Hematopoietic multipotent progenitor cell treated with erythropoietin and hydrocortisone succinate and interleukin-3 and kit ligand, for 15 days (in vitro differentiated cells): ENCODE measurements around the gene EPHA5.

ENCODE experiments used
- DNase-seq: peaks from one replicate; pipeline ENCODE4 v3.0.0-alpha.2; 2015; ENCODE audit warnings: low spot score

The EPHA5 gene

DNA sequence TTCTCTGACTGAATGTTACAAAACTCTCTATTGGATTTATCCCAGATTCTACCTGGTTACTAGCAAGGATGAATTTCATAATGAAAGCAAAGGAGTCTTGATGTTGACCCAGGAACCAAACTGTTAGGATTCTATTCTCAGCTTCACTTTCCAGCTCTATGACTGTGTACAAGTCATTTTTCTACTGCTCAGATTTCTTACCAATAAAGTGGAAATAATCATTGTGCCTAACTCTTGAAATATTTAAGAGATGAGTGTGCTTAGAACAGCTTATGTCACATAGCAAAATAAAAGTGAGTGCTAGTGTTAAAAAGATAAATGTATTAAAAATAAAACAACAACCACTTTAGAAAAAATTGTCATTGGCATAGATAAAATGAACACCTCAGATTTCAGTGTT lies 45.6 kb downstream of the EPHA5 start:
- DNase-seq: no peak

DNA sequence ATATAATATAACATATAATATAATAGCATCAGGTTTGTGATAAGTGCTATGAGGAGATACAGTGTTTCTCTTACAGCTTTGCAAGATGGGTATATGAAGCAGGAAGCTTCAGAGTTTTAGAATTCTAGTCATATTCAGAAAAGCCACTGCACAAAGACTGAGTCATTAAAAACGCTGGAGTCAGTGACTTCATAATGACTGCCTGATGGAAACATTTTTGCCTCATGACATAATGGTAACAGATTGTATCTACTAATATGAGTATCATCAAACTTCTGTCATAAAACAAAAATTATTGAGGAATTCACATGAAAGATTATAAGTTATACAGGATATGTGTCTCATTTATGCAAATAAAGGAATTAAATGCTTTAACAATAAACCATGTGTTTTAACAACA lies 46.8 kb downstream of the EPHA5 start:
- no peak for DNase-seq

DNA sequence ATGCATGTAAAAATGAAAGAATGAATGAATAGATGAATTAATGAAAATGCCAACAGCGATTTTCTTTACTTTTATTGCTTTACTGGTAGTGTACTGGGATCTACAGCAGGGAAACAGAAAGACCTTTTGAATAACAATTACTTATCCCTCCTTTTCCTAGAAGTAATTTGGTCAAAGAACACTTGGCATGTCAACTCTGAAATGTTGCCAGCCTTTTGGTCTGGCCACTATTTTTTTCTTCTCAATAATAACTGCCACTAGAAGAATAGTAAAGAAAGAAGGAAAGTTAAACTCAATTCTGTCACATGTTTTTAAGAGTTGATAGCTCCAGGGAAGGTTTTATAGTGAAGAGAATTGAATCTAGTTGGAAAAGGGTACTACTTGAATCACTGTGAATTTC lies 52.9 kb downstream of the EPHA5 start:
- DNase-seq: no peak

DNA sequence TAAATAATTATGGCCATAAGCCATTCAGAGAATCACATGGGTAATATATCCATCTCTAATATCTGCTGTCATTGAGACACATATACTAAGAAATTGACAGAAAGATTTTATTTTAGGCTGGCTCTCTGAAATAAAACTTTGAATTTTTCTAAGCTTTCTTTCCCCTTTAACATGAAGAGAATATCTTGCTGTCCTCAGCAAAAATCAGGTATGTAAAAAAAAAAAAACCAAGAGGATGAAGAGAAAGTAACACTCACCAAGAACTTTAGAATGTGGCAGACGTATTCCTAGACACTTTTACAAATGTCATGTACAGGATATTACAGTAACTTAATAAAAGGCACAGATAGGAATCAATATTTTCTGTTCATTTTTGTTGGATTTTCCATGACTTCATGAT lies 65.8 kb downstream of the EPHA5 start:
- DNase-seq: no peak

DNA sequence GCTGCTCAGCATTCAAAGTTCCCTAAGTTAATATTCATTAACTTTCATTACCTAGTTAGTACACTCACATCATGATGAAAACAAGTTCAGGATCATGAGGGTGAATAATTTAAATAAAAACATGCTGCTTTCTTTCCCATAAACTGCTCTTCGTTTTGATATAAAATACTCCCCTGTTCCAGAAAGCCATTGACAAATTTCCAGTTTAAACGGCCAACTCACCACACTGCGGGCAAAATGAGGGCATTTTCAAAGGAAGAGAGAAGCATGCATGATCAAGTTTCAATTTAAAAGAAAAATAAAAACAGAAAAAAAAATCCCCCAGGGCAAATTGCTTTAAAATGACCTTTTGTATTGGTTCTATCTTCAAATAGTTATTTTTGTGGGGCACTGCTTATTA lies 69.6 kb downstream of the EPHA5 start:
- DNase-seq: no peak

DNA sequence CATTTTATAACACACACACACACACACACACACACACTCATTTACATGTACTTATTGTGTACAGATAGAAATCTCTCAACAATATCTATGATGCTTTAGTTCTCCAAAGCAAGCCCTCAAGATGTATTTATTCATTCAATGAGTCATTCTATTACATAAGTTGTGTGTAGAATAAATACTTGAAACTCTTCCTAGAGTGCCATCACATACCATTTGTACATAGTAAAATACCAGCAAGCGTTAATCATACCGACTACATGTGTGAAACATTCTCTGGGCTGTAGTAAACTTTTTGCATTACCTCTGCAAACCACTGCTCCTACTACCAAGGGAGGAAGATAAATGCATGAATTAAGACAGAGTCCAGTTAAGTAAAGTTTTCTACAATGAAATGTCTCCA lies 70.9 kb downstream of the EPHA5 start:
- DNase-seq: no peak

DNA sequence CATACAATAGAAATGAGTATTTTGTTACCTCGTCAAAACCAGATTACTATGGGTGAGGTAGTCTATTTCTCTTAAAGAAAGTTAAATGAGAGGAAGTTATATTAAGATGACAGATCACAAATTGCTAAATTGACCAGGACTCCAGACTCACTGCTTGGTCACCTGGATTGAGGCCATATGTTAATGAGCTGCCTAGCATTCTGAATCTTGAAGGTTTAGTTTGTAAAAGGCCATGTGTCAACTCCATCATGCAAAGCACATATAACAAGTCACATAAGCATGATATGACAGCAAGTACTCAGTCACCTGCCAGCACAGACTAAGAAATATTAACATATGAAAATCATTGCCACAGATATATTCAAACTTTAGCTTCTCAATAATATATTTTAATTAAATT lies 72.6 kb downstream of the EPHA5 start:
- DNase-seq: no peak

DNA sequence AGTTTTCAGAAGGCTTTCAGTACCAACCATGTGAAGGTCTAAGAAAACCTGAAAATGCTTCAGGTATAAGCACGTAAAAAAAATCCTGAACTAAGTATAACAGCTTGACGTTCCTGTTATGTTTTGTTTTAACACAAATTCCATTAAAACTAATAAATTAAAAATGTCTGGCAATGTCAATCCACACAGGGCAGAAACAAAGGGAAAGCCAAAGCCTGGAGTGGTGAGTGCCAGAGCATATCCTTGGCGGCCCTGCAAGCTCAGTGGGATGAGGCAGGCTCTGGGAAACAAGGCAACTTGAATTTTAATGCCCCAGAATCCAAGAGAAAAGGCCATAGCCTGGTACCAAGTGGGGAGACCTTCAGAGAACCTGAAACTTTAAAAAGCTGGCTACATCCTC lies 78.2 kb downstream of the EPHA5 start:
- DNase-seq: no peak

DNA sequence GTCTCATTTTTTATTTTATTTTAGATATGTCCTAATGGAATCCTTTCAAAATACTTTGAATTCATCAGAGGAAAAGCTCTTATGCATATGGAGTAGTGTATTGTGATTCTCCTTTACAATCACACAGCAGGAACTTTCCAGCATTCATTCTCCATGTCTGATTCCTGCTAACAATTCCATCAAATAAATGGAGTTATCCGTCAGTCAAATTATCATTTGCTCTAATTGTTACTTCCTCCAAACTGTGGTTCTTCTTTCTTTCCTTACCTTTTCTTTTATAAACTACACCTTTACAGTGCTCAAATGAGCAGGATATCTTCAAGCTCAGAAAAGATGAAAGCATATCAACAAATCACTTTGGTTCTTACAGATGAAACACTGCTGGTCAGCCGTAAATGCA lies 80.4 kb downstream of the EPHA5 start:
- no peak for DNase-seq

DNA sequence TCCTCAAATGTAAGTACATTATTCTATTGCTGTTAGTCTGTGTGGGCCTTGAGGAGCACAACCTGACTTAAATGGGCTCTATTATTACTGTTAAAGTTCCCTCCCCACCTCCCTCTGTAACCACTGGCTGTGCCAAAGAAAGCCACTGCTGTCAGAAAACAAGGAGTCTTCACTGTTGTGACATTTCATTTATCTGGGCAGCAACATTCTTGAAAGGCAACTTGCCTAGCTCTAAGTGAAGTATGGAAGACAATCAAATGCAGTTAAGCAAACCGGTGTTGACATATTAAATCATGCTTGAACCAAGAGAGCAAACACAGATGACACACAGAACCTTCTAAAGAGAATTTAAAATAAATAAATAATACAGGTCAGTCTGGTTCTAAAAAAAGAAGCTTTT lies 81.0 kb downstream of the EPHA5 start:
- DNase-seq: no peak

DNA sequence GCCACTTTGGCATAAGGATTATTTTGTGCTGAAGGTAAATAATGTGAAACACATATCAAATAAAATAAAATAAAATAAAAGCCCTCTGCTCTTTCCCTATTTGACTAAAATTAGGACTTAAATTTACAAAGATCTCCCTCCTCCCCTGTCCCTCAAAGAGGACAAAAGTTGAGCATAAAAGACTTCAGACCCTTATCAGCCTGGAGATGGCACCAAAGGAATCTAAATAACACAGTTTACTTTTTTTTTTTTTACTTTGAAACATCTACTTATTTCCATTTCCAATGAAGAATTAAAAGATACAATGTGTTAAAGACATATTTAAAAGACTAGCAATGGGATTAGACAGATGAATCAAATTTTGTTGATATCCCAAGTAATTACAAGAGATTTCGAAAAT lies 89.7 kb downstream of the EPHA5 start:
- no peak for DNase-seq

DNA sequence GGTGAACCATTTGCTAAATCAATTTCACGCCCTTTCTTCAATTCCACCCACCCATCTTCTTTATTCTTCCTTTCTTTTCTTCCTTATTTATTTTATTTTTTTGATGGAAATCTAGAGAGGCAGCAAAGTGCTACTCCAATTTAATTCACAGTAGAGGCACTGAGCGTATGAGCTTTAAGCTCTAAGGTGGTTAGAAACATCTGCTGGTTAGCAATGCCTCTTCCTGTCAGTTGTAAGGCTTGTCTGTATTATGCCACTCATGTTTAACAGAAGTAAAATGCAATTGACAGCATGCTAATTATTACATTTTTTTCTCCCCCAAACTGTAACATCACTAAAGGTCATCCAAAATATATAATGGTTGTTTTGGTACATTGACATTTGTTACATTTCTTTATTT lies 103.8 kb downstream of the EPHA5 start:
- no peak for DNase-seq

DNA sequence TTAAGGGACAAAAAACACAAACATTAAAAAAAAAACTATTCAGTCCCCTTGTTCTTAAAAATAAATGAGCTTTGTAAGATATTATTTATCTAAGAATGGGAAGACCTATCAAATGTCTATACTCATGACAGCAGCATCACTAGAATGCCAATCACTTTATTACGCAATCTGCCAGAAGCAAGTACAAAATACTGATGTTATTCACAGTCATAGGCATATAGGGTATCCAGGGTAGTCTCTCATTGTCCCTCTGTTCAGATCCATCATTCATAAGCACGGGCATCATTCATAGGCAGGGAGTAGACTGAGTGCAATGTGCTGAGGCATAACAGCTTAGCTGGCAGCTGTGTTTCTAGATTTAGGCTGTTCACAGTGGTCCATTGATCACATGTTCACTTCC lies 109.1 kb downstream of the EPHA5 start:
- no peak for DNase-seq

DNA sequence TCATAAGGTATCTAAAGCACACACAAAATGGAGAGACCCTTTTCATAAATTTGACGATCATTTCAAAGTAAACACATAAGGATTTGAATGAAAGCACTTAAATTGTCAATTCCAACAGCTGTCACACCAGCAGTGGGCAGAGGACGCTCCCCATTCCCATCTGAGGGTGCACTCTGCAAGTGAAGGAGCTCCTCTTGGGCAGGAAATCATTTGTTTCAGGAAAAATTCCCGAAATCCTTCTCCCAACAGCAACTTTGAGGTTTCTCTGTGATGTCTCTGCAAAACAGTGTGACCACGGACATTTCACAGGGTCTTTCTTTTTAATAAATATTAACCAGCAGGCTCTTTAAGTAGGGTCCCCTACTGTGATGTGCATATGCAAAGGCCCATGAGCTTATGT lies 111.0 kb downstream of the EPHA5 start:
- DNase-seq: no peak

DNA sequence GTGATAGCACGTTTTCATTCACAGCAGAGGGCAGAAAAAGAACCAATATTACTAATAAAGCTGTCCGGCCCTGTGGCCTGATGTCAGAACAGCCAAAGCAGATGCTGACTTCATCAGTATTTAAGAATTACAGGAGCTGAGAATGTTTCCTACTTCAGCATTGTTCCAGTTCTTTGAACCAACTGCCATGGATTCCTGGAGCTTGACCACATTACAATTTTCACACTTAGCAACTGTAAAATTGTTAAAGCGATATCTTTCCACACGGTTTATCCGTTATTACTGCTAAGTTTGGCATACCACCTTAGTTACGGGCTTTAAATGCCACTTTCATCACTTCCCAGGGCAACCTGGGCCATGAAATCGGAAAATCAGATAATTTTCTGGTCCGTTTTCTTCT lies 118.2 kb downstream of the EPHA5 start:
- no peak for DNase-seq

DNA sequence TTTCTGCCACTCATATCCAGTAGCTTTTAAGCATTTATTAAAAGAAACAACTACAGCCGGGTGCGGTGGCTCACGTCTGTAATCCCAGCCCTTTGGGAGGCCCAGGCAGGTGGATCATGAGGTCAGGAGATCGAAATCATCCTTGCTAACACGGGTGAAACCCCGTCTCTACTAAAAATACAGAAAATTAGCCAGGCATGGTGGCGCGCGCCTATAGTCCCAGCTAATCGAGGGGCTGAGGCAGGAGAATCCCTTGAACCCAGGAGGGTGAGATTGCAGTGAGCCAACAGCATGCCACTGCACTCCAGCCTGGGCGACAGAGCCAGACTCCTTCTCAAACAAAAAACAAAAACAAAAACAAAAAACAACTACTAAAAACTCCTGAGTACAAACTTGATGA lies 119.8 kb downstream of the EPHA5 start:
- no peak for DNase-seq

DNA sequence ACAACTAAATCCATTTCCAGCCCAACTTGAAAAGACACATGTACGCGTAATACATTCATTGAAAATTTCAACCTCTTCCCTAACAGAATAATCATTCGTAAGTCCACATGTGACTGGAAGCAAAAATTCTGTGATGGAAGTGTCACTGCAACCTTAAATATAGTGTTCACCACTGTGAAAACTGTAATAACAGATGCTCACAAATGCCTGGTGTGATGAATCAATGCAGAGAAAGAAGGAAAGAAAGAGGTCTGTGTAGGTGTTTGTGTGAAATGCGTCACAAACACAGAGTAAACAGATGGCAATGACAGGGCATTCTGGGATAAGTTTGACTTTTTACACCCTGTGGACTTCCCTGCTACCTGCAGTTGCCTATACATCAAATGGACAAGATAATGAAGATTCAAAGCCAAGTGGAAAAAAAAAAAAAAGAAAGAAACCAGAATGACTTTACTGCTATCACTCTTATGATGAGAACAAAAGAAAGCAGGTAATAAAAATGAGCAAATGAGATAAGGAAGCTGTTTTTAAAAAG lies 123.3 kb downstream of the EPHA5 start:
- DNase-seq: no peak

DNA sequence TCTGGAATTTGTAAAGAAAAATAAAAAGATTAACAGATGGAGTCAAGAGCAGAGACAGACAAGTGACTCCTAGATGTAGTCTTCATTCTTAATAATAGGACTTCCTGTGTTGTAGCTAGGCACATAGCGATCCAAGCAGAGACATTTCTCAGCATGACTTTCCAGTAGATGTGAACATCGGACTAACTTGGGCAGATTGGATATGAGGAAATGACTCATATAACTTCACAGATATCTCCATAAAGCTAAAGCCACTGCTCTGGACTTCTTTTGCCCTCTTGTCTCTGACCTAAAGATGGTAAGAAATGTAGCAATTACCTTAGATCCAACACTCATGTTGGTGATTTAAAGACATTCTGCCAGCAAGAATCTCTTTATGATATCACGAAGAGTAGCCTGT lies 131.7 kb downstream of the EPHA5 start:
- DNase-seq: no peak

DNA sequence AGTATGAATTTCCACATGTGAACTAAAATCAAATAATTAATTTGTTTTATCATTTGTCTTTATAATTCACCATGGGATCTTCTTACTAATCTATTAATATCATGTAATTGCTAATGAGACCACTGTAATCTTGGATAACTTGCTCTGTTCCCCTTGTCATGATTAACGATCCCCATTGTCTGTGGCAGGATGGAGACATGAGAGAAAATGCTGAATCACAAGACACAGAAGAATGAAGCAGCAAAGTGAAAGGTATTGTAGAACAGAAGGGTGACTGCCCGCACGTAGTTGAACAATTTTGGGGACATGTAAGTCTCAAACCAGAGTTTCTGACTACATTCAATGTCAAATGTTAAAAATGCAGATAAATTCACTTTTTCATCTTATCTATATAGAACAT lies 135.2 kb downstream of the EPHA5 start:
- DNase-seq: no peak

DNA sequence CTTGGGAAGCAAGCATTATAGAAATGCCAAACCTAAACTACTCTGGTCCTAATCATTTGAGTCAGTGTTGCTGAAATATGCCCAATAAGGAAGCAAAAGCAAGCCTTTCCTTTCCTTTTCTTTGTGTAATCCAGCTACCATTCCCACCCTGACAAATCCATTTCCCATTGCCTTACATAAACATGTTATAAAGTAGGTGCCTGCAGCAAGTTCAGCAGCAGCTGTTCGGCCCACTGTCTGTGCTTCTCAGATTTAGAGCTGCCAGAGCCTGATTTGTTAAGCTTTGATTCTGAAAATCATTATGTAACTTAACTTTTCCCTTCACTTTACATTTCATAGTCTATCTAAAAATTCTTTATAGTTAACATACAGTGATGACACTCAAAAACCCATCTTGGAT lies 148.6 kb downstream of the EPHA5 start:
- DNase-seq: no peak

DNA sequence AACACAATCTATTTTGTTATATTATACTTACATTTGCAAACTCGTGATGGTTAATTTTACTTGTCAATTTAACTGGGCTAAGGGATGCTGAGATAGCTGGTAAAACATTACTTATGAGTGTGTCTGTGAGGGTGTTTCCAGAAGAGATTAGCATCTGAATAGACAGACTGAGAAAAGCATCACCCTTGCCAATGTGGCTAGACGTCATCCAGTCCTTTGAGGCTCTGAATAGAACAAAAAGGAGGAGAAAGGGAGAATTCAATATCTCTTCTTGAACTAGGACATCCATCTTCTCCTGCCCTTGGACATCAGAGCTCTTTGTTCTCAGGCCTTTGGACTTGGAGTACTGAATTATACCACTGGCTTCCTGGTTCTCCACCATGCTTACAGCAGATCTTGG lies 154.6 kb downstream of the EPHA5 start:
- DNase-seq: no peak

DNA sequence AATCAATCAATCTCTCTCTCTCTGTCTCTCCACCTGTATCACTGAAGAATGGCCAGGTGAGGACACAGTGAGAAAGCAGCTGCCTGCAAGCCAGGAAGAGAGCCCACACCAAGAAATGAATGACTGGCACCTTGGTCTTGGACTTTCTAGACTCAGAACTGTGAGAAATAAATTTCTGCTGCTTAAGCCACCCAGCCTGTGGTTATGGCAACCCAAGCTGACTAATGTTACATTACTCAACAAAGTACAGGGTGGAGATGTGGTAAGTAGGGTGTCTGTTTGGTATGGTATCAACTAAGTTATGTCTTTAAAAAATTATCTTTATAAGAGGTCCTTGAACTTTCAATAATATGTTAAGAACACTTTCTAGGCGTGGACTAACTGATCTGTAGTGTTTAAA lies 159.3 kb downstream of the EPHA5 start:
- no peak for DNase-seq

DNA sequence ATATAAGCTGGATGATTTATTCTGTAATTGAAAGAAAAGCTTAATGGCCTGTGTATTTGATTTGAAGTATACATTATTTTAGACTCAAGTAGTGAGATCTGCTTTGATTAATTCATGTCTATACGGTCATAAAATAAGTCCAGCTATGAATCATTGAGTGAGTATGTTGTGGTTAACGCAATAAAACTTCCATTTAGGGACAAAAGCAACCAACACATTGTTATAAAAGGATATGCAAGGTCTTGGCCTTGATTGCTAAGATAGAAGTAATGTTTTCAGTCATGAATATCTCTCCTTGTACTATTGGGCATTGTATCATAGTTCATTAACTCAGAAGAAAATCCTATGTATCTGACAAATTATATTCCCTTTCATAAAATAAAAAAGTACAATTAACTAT lies 162.1 kb downstream of the EPHA5 start:
- no peak for DNase-seq

DNA sequence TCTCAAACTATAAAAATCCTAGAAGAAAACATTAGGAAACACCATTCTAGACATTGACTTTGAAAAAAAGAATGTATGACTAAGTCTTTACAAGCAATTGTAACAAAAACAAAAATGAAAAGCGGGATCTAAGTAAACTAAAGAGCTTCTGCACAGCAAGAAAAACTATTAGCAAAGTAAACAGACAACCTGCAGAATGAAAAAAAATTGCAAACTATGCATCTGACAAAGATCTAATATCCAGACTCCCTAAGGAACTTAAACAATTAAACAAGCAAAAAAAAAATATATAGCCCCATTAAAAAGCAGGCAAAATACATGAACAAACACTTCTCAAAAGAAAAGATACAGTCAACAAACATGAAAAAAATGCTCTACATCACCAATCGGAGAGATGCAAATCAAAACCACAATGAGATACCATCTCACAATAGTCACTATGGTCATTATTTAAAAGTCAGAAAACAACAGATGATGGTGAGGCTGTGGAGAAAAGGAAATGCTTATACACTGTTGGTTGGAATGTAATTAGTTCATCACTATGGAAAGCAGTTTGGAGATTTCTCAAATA lies 168.1 kb downstream of the EPHA5 start:
- DNase-seq: no peak

DNA sequence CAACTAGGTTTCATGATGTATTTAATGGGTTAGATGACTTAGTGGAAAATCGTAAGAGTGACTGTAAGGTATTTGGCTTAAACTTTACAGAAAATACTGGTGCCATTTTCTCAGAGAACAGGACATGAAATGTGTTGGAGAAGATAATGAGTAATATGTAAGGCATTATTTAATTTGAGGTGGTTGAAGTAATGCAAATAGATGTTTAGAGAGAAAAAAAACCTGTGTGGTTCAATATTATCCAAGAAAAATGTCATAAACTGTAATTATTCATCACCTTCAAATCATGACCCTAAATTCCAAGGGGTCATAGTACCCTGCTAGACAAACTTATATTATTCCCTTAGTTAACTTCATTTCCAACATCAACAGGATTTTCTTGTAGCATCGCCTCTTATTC lies 171.7 kb downstream of the EPHA5 start:
- DNase-seq: no peak
